ENCODE data around the gene CLEC20A. TPM values are rescaled to one million over a fixed set of nuclear protein-coding genes. Genes with fewer than 3 reads are reported as not detected.

The CLEC20A gene
- total and polyA plus RNA-seq, 2 of the 8 experiments (the other 6 are each of a cell fraction or from before 2014, with no cell fraction given): not detected

GRCh38 chr1:178465011-178465410, 31.8 kb downstream of the CLEC20A start:
- Histone ChIP-seq H3K36me3 (ENCODE audit: control insufficient read depth in 2 of 4, insufficient read depth in 4 of 4, low read length in 3 of 4) (peaks cover 2 to 24% (median 11%) of the 10 kb centered on the region in 4 experiments; a peak in 7 of 8 replicates), H3K4me1 (replicated peaks in 1 of 4; ENCODE audit: control insufficient read depth in 3 of 4, insufficient read depth in 4 of 4, low read length in 3 of 4) (no peaks in the 10 kb centered on the region), H4K5ac (ENCODE audit: insufficient read length, low read depth, low read length) (no peak overlapping the region), H3K27me3 (replicated peaks in 1 of 4; ENCODE audit: control insufficient read depth in 3 of 4, extremely low read depth in 1 of 4, insufficient read depth in 3 of 4, low read length in 3 of 4) (no peaks in the 10 kb centered on the region), H3K4me3 (ENCODE audit: extremely low read depth in 1 of 4, insufficient read depth in 2 of 4, low read depth in 3 of 4, low read length in 4 of 4) (no peak overlapping the region), H3K23ac (ENCODE audit: insufficient read length) (no peak overlapping the region), H3K27ac (ENCODE audit: low read depth, low read length) (no peak overlapping the region), H4K20me1 (replicated peaks in 1 of 2; ENCODE audit: control insufficient read depth in 1 of 2, insufficient read depth in 2 of 2, low read length in 2 of 2) (no peaks in the 10 kb centered on the region), H2BK5ac (ENCODE audit: low read depth, low read length) (no peak overlapping the region), H3K23me2 (ENCODE audit: low read depth, low read length) (no peaks in the 10 kb centered on the region), H3K14ac (ENCODE audit: insufficient read length) (no peak overlapping the region), H2BK20ac (ENCODE audit: low read length) (no peak overlapping the region), H2AK5ac (ENCODE audit: low read depth, low read length) (no peak overlapping the region), H2BK120ac (replicated peaks; ENCODE audit: low read depth, low read length) (no peak overlapping the region), H3K9me3 (ENCODE audit: insufficient read depth in 2 of 2, low read depth in 1 of 2, low read length in 1 of 2) (no peaks in the 10 kb centered on the region), H3K9ac (replicated peaks in 1 of 4; ENCODE audit: extremely low read depth in 1 of 4, low read depth in 3 of 4, low read length in 3 of 4) (no peak overlapping the region), H2BK15ac (ENCODE audit: low read length) (no peak overlapping the region), H3K79me1 (ENCODE audit: low read depth, low read length) (no peaks in the 10 kb centered on the region), H3K56ac (replicated peaks; ENCODE audit: insufficient read length, low read depth, low read length) (no peak overlapping the region), H4K91ac (replicated peaks; ENCODE audit: insufficient read length, low read length) (no peak overlapping the region), H3K4ac (replicated peaks; ENCODE audit: insufficient read length, low read depth, low read length) (no peak overlapping the region), H3K18ac (ENCODE audit: extremely low read depth, low read length) (no peak overlapping the region), H3K4me2 (ENCODE audit: insufficient read depth in 1 of 2, low read depth in 2 of 2, low read length in 2 of 2) (no peak overlapping the region), H4K8ac (ENCODE audit: extremely low read depth, insufficient read depth, low read length) (no peak overlapping the region), H2BK12ac (ENCODE audit: low read depth, low read length) (no peak overlapping the region), H2AFZ (ENCODE audit: low read length) (no peak overlapping the region), H3K79me2 (ENCODE audit: control insufficient read depth in 1 of 2, insufficient read depth in 2 of 2, low read length in 2 of 2) (no peaks in the 10 kb centered on the region)
- ChIA-PET CTCF (ENCODE audit: partially characterized antibody) (interaction anchor here (0.7 to 4.4 kb wide), 8 partner anchors 11 to 632 kb away, joined by 3 to 22 read pairs (median 3); no protein-coding TSS in a partner anchor), POLR2A (ENCODE audit: partially characterized antibody) (no interaction called here)
- TF ChIP-seq POU5F1 (IDR thresholded peaks at IDR 0.05; ENCODE audit: low read depth, low read length) (no peak), RBBP5 (IDR thresholded peaks at IDR 0.05; ENCODE audit: borderline replicate concordance, low read depth, low read length) (no peak), POLR2AphosphoS5 (IDR thresholded peaks at IDR 0.05; ENCODE audit: low read depth, low read length) (no peak), RNF2 (IDR thresholded peaks at IDR 0.05; ENCODE audit: borderline replicate concordance, low read depth, low read length, missing control alignments, poor library complexity, severe bottlenecking) (no peak), SAP30 (IDR thresholded peaks at IDR 0.05; ENCODE audit: insufficient read depth, insufficient replicate concordance, low read length) (no peak), E2F6 (IDR thresholded peaks at IDR 0.05) (no peak), NRF1 (IDR thresholded peaks at IDR 0.05; ENCODE audit: low read depth, low read length) (no peak), ASH2L (IDR thresholded peaks at IDR 0.05; ENCODE audit: low read length) (no peak), EP300 (IDR thresholded peaks at IDR 0.05; ENCODE audit: borderline replicate concordance in 1 of 2, low read depth in 2 of 2, low read length in 2 of 2) (no peak), NANOG (IDR thresholded peaks at IDR 0.05; ENCODE audit: insufficient read depth, low read depth, low read length, poor library complexity, severe bottlenecking) (no peak), ATF2 (IDR thresholded peaks at IDR 0.05; ENCODE audit: low read length) (no peak), BCL11A (IDR thresholded peaks at IDR 0.05; ENCODE audit: low read depth in 2 of 2, low read length in 2 of 2) (no peak)
- no peak for DNase-seq (ENCODE audit: low read depth in 1 of 2, low spot score in 2 of 2)
- no peak for FAIRE-seq

All from H1 (cell line).